Activated naive CD8-positive, alpha-beta T cell treated with anti-CD3 and anti-CD28 coated beads, Interleukin-2, amount 50 U/mL, for 16 hours (primary cell): ENCODE measurements around the gene LPIN1.
"Not testable (repeated sequence)": the region's sequence is repeated elsewhere in the genome, so short reads cannot be mapped to it uniquely, and the experiment has no call there.

Source experiments
- DNase-seq: peaks from one replicate; pipeline ENCODE4 v3.0.0-alpha.2; 2020; ENCODE audit warnings: low read depth, low spot score

LPIN1 gene

GRCh38 chr2:11743846-11744553 lies 2.4 kb upstream of the LPIN1 start:
- peak; percentile 28 for DNase-seq

DNA sequence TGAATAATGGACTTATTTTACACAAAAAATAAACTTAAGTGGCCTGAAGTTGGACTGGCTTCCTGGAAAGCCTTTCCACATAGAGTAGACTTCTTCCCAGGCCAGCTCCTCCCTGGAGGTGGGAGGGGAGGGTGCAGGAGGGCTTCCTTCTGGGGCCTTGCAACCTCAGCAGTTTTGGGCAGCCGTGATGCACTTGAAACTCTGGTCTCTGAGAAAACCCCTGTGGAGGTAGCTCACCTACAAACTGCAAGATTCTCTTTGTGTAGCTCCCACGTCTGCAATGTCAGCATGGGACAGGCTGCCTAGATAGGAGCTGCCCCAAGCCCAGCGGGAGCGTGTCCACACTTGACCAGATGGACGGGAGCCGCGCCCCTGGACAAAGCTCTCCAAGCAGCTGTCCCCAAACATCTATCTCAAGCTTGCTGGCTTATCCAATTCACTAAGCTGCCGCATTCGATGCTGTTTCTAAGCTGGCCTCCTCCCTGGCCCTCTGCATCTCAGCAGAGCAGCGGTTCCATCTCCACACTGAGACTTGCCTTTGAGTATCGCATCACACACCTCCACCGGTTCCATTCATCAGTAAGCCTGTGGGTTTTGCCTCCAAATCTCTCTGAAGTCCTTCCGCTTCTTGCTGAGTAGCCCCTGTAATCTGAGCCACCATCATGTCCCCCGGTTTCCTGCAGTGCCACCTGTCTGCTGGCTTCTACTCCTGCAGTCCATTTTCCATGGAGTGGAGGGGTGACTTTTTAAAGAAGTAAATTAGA lies 1.6 kb upstream of the LPIN1 start:
- DNase-seq = no peak

- no peak for DNase-seq
These were observed 638 bp upstream of the LPIN1 start for GRCh38 chr2:11745613-11746375.

GRCh38 chr2:11746807-11747459 lies 501 bp downstream of the LPIN1 start:
- DNase-seq = no peak

DNA sequence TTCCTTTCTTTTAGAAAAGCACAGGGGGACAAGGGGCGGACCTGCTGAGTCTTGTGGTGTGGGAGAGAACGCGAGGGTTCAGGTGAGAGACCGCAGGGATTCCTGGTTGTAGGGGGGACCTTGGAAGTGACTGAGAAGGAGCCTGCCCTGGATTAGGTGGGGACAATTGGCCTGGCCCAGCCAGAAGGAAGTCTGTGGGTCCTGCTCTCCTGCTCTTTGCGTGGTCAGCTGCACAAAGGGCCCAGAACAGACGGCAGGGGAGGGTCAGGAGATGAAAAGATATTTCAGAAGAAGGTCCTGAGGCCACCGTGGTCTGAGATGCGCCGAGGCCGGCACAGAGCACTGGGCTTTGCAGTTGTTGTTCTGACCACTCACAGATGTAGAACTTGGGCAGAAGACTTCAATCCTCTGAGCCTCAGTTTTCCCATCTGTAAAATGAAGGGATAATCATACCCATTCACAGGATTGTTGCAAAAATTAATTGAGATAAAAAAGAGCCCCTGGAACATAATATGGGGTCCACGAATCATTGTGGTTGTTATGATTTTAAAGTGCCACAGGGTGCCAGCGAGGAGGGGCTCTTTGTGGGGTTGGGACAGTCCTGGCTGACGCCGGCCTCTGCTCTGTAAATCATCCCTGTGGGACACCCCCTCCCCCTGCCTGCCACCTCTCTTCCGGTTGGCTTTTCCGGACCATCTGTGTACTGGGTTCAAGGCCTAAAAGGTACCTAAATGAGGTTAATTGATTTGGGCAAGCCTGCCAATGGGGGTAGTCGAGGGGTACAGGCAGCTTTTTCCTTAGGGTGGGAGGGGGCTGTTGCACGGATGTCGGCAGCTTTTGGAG lies 1.8 kb downstream of the LPIN1 start:
- no peak for DNase-seq

GRCh38 chr2:11748861-11749645 lies 2.6 kb downstream of the LPIN1 start:
- DNase-seq = no peak

GRCh38 chr2:11749646-11750349 lies 3.4 kb downstream of the LPIN1 start:
- DNase-seq = no peak

- peak; percentile 10 for DNase-seq
These were observed 4.0 kb downstream of the LPIN1 start for GRCh38 chr2:11750422-11750821.

GRCh38 chr2:11750917-11751316 lies 4.5 kb downstream of the LPIN1 start:
- DNase-seq = no peak

GRCh38 chr2:11752906-11753305 lies 6.5 kb downstream of the LPIN1 start:
- DNase-seq = no peak

GRCh38 chr2:11753452-11753885 lies 7.0 kb downstream of the LPIN1 start:
- no peak for DNase-seq

- DNase-seq = peak; percentile 58
These were observed 7.7 kb downstream of the LPIN1 start for GRCh38 chr2:11753886-11754699.

GRCh38 chr2:11754700-11755015 lies 8.2 kb downstream of the LPIN1 start:
- no peak for DNase-seq

DNA sequence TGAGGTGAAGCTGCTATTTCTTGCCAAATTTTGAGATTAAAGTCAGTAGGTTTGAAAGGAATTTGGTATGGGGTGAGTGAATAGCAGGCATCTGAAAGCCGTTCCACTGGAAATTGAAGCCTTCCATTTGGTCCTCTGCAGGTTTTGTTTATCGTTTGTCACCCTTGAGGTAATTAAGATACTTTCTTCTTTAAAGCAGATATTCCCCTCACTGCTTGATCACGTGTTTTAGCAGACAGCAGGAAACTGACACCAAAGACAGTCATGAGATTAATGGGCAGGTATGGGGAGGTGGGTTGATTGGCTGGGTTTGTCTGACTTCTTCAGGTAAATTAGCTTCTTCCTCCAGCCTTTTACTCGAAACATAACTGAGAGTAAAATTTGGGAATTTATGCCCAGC lies 10.7 kb downstream of the LPIN1 start:
- DNase-seq = no peak

- DNase-seq = no peak
These were observed 11.8 kb downstream of the LPIN1 start for GRCh38 chr2:11758187-11758586.

DNA sequence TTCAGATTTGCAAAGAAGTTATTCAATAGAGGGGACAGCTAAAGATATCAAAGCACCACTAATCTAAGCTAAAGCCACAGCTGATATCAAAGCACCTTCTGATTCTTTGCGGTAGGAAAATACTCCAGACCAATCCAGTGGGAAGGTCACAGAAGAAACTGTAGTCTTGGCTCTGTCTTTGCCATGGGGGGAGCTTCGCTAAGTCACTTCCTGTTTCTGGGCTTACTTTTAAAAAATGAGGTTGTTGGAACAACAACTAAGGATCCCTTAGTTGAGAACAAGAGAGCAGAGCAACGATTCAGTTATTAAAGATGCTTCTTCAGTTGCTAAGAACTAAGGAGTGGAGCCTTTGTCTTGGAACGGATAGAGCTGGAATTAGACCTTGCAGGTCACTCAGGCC lies 12.2 kb downstream of the LPIN1 start:
- DNase-seq = no peak

DNA sequence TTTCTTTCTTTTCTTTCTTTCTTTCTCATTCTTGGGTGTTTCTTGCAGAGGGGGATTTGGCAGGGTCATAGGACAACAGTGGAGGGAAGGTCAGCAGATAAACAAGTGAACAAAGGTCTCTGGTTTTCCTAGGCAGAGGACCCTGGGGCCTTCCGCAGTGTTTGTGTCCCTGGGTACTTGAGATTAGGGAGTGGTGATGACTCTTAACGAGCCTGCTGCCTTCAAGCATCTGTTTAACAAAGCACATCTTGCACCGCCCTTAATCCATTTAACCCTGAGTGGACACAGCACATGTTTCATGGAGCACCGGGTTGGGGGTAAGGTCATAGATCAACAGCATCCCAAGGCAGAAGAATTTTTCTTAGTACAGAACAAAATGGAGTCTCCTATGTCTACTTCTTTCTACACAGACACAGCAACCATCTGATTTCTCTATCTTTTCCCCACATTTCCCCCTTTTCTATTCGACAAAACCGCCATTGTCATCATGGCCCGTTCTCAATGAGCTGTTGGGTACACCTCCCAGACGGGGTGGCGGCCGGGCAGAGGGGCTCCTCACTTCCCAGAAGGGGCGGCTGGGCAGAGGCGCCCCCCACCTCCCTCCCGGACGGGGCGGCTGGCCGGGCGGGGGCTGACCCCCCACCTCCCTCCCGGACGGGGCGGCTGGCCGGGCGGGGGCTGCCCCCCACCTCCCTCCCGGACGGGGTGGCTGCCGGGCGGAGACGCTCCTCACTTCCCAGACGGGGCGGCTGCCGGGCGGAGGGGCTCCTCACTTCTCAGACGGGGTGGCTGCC lies 12.9 kb downstream of the LPIN1 start:
- DNase-seq = not testable (repeated sequence)

GRCh38 chr2:11761259-11761658 lies 14.8 kb downstream of the LPIN1 start:
- DNase-seq = no peak
